ENCODE data around the gene TMEM233.

DNA sequence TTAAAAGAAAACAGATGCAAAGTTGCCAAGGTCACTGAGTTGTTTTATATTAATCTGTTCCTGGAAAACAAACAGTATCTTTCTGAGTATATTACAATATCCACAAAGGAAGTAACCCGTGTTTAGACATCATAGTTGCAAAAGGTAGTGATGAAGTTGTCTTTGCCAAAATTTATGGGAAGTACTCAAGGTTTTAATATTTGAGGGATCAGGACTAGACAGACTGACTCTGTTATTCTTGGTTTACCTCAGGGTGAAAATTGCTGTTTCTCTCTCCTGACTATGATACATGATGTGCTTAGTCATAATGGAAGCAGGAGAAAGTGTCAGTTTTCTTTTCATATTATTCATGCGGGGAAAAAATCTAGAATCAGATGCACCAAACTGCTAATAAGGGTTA is 28.3 kb downstream of the TMEM233 start:
- TF ChIP-seq CTCF (IDR thresholded peaks at IDR 0.05) (no peak), POLR2A (IDR thresholded peaks at IDR 0.05) (no peak)

All from adrenal gland (tissue), 5 donors.